AG10803 (cell line): ENCODE data around the gene TRIM71.

Experiments used
- DNase-seq: peaks from one replicate; pipeline ENCODE4 v3.0.0; 2010; ENCODE audit warnings: low read depth
- H3K4me3 ChIP-seq: 2 replicates; pipeline ENCODE4 v1.5.1; 2011; ENCODE audit warnings: mild to moderate bottlenecking, low read length, control low read depth
- TF ChIP-seq, protein P1 (sequence below): conservative IDR thresholded peaks from 2 replicates; pipeline ENCODE4 v1.5.1; 2011; ENCODE audit warnings: mild to moderate bottlenecking, low read length, control low read depth, inconsistent platforms

The TRIM71 gene

DNA sequence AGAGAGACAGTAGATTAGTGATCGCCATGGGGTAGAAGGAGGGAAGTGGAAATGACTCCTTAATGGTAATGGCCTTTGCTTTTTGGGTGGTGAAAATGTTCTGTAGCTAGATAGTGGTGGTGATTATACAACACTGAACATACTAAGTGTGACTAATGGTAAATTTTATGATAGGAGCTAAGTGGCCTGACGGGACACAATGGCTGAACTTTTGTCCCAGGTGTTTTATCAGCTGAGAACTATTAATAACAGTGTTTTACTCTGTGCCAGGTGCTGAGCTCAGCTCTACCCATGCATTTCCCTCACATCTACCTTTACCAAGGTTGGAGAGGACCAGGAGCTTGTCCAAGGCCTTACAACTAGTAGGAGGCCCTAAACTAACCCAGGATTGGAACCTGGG lies 66.8 kb downstream of the TRIM71 start:
- H3K4me3 ChIP-seq: no peak overlapping the region
- DNase-seq: no peak
- TF ChIP-seq, protein P1, sequence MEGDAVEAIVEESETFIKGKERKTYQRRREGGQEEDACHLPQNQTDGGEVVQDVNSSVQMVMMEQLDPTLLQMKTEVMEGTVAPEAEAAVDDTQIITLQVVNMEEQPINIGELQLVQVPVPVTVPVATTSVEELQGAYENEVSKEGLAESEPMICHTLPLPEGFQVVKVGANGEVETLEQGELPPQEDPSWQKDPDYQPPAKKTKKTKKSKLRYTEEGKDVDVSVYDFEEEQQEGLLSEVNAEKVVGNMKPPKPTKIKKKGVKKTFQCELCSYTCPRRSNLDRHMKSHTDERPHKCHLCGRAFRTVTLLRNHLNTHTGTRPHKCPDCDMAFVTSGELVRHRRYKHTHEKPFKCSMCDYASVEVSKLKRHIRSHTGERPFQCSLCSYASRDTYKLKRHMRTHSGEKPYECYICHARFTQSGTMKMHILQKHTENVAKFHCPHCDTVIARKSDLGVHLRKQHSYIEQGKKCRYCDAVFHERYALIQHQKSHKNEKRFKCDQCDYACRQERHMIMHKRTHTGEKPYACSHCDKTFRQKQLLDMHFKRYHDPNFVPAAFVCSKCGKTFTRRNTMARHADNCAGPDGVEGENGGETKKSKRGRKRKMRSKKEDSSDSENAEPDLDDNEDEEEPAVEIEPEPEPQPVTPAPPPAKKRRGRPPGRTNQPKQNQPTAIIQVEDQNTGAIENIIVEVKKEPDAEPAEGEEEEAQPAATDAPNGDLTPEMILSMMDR: no peak

DNA sequence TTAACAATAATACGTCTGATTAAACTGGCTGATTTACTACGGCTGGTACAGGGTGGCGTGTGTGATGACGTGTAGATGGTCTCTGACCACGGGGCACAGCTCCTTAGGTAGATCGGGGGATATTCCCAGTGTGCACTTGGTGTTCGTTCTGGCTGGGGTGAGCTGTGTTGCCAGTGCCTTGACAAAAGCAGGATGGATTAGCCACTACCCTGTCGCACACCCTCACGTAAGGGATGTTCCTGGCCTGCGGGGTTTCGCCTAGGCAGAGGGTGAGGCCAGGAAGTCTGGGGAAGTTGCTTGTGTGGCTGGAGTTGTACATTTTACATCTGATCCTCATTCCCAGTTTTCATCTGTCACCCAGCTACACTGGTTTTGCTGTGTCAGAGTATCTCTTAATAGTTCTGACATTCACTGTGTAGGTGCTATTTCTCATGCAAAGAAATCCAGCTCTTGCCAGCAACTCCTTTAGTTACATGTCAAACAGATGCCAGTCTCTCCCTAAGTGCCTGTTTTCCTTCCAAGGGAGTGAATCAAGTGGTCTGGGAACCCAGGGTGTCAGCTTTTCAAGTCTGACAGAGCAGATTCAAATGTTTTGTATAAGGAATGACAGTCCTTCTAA lies 67.6 kb downstream of the TRIM71 start:
- no peak overlapping the region for H3K4me3 ChIP-seq
- no peak for DNase-seq
- TF ChIP-seq, protein P1: no peak

DNA sequence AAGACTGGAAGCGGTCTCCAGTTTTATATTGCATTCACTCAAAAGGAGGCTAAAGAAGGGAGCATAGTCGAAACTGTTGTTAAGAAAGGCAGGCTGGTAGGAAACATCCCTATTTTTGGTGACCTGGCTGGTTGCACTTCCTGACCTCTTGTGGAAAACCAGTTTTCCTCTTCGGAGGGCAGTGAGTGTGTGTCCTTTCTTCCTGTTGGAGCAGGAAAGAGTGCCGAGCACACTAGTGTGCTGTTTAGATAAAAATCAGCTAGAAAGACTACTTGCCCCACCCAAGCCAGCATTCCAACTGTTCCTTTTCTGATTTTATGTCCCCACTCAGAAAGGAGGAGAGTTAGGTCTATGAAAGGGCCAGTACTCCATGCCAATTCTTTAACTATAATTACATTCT lies 68.5 kb downstream of the TRIM71 start:
- no peak for DNase-seq

DNA sequence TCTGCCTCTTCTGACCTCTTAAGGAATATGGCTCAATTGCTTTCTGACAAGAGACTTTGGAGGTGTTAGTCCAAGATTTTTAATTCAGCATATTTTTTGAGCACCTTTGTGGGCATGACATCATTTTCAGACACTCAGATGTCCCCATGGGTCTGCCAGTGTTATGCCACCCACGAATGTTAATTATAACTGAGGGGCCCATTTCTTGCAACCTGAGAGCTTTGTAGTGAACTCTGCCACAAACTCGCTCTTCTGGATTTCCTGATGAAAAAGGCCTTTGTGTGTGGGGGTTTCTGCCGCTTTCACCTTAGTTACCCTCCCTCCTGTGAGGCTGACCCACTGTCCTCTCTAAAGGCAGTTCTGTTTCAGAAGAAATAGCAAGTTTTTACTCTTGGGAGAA lies 69.1 kb downstream of the TRIM71 start:
- DNase-seq: no peak
- no peak overlapping the region for H3K4me3 ChIP-seq
- TF ChIP-seq, protein P1: no peak

More for the DNA sequence above, 68.5 kb downstream of the TRIM71 start:
- H3K4me3 ChIP-seq: no peak overlapping the region
- TF ChIP-seq, protein P1: no peak

DNA sequence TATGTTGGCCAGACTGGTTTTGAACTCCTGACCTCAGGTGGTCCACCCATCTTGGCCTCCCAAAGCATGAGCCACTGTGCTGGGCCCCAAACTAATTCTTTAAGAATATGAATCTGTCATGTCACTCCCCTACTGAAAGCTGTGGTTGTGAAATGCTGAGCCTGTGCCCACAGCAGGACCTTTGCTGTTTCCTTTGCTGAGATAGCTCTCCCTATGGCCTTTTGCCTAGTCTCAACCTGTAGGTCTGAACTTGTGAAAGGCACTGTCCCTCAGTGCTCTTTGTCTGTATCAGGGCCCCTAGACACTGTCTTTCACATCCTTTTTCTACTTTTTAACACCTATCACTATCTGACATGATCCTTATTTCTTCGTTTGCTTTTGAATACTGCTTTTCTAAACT lies 70.9 kb downstream of the TRIM71 start:
- TF ChIP-seq, protein P1: no peak
- DNase-seq: no peak
- no peak overlapping the region for H3K4me3 ChIP-seq

DNA sequence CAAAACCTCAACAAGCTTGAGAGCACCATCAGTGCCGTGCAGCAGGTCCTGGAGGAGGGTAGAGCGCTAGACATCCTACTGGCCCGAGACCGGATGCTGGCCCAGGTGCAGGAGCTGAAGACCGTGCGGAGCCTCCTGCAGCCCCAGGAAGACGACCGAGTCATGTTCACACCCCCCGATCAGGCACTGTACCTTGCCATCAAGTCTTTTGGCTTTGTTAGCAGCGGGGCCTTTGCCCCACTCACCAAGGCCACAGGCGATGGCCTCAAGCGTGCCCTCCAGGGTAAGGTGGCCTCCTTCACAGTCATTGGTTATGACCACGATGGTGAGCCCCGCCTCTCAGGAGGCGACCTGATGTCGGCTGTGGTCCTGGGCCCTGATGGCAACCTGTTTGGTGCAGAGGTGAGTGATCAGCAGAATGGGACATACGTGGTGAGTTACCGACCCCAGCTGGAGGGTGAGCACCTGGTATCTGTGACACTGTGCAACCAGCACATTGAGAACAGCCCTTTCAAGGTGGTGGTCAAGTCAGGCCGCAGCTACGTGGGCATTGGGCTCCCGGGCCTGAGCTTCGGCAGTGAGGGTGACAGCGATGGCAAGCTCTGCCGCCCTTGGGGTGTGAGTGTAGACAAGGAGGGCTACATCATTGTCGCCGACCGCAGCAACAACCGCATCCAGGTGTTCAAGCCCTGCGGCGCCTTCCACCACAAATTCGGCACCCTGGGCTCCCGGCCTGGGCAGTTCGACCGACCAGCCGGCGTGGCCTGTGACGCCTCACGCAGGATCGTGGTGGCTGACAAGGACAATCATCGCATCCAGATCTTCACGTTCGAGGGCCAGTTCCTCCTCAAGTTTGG lies 72.9 kb downstream of the TRIM71 start:
- DNase-seq: no peak
- no peak overlapping the region for H3K4me3 ChIP-seq
- TF ChIP-seq, protein P1: no peak

DNA sequence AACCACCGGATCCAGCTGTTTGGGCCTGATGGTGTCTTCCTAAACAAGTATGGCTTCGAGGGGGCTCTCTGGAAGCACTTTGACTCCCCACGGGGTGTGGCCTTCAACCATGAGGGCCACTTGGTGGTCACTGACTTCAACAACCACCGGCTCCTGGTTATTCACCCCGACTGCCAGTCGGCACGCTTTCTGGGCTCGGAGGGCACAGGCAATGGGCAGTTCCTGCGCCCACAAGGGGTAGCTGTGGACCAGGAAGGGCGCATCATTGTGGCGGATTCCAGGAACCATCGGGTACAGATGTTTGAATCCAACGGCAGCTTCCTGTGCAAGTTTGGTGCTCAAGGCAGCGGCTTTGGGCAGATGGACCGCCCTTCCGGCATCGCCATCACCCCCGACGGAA lies 73.6 kb downstream of the TRIM71 start:
- no peak for DNase-seq
- no peak overlapping the region for H3K4me3 ChIP-seq
- TF ChIP-seq, protein P1: no peak
